Cardiac fibroblast (primary cell): ENCODE data around the gene CAMTA1.

Source experiments
- DNase-seq, 2 donors: peaks; one replicate each; pipeline versions ENCODE4 v3.0.0 to v3.0.0-alpha.2; 2010; ENCODE audit warnings: low read depth in 2 of 2
- H3K4me3 ChIP-seq, 2 donors: replicated peaks in 1 of 2; 1 replicate in 1 of 2; 2 replicates in 1 of 2; pipeline ENCODE4 v1.5.1; 2011; ENCODE audit warnings: low read depth in 2 of 2, low read length in 2 of 2, mild to moderate bottlenecking in 2 of 2, moderate library complexity in 1 of 2
- CTCF ChIP-seq: IDR thresholded peaks from one replicate; pipeline ENCODE4 v1.5.1; 2011; ENCODE audit warnings: low read depth, mild to moderate bottlenecking, low read length, inconsistent platforms

The CAMTA1 gene

GRCh38 chr1:7013833-7014639, 228.8 kb downstream of the CAMTA1 start:
- no peak for TF ChIP-seq CTCF
- no peak overlapping the region for H3K4me3 ChIP-seq
- no peak for DNase-seq

- no peak for DNase-seq
- no peak for TF ChIP-seq CTCF
- no peak overlapping the region for H3K4me3 ChIP-seq
Observed at GRCh38 chr1:7014640-7014930, 229.3 kb downstream of the CAMTA1 start.

- no peak for DNase-seq
- H3K4me3 ChIP-seq, result no peak overlapping the region
- no peak for TF ChIP-seq CTCF
Observed at GRCh38 chr1:7015022-7015421, 229.8 kb downstream of the CAMTA1 start.

GRCh38 chr1:7018351-7018750, 233.1 kb downstream of the CAMTA1 start:
- no peak for TF ChIP-seq CTCF
- no peak for DNase-seq
- no peak overlapping the region for H3K4me3 ChIP-seq

GRCh38 chr1:7018826-7019225, 233.6 kb downstream of the CAMTA1 start:
- TF ChIP-seq CTCF, result no peak
- DNase-seq, result no peak
- no peak overlapping the region for H3K4me3 ChIP-seq

GRCh38 chr1:7019510-7019909, 234.3 kb downstream of the CAMTA1 start:
- no peak for DNase-seq
- no peak overlapping the region for H3K4me3 ChIP-seq
- TF ChIP-seq CTCF, result no peak

- DNase-seq, result no peak
- TF ChIP-seq CTCF, result no peak
- H3K4me3 ChIP-seq, result no peak overlapping the region
Observed at GRCh38 chr1:7022058-7022457, 236.8 kb downstream of the CAMTA1 start.
